Measurements from ENCODE around the gene LPIN3.

DNA sequence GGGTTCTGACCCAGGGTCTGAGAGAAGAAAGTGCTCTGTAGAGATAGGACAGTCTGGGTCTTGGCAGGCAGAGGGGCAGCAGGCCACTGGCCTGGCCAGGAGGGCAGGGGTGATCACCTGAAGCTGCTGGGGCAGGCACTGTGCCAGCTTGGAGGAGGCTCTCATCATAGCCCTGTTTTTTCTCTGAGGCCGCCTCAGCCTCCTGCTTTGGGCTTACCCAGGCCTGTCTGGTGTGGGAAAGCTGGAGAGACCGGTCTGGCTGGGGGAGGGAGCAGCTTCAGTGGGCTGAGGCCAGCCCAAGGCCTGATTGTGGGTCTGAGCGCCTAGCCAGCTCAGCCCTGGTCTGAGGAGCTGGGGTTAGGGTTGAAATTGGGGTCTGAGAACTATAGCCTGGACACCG is 3.9 kb downstream of the LPIN3 start:
- no peak for TF ChIP-seq MYC (IDR thresholded peaks at IDR 0.05; ENCODE audit: low read depth, low read length)
- no peak for TF ChIP-seq JUN (IDR thresholded peaks at IDR 0.05; ENCODE audit: borderline replicate concordance, insufficient read depth, insufficient read length, low read depth)
- no peak for TF ChIP-seq EZH2 (IDR thresholded peaks at IDR 0.05; ENCODE audit: borderline replicate concordance, low read depth, low read length, severe bottlenecking)
- TF ChIP-seq POLR2AphosphoS5 (IDR thresholded peaks at IDR 0.05; ENCODE audit: insufficient read depth, low read depth, low read length): no peak
- TF ChIP-seq, protein P1, sequence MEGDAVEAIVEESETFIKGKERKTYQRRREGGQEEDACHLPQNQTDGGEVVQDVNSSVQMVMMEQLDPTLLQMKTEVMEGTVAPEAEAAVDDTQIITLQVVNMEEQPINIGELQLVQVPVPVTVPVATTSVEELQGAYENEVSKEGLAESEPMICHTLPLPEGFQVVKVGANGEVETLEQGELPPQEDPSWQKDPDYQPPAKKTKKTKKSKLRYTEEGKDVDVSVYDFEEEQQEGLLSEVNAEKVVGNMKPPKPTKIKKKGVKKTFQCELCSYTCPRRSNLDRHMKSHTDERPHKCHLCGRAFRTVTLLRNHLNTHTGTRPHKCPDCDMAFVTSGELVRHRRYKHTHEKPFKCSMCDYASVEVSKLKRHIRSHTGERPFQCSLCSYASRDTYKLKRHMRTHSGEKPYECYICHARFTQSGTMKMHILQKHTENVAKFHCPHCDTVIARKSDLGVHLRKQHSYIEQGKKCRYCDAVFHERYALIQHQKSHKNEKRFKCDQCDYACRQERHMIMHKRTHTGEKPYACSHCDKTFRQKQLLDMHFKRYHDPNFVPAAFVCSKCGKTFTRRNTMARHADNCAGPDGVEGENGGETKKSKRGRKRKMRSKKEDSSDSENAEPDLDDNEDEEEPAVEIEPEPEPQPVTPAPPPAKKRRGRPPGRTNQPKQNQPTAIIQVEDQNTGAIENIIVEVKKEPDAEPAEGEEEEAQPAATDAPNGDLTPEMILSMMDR (IDR thresholded peaks at IDR 0.05; ENCODE audit: extremely low read depth in 1 of 2, insufficient read depth in 1 of 2, low read depth in 1 of 2, low read length in 2 of 2): no peak
- TF ChIP-seq POLR2A (IDR thresholded peaks at IDR 0.05; ENCODE audit: low read depth, low read length): no peak
